Measurements from ENCODE around the gene NAALADL2. TPM values are rescaled to one million over a fixed set of nuclear protein-coding genes. Genes with fewer than 3 reads are reported as not detected.

The NAALADL2 gene
- polyA plus RNA-seq, 1 experiment: 6.3 TPM

GRCh38 chr3:175476489-175476888, 617.4 kb downstream of the NAALADL2 start:
- DNase-seq (ENCODE audit: low read depth, low spot score): no peak
- POLR2A ChIA-PET: no interaction called here
- Histone ChIP-seq H3K27ac (ENCODE audit: low read depth, low read length) (no peak overlapping the region), H3K9me3 (ENCODE audit: control insufficient read depth, insufficient read depth, low read length) (no peaks in the 10 kb centered on the region), H3K4me3 (ENCODE audit: low read depth, low read length) (no peak overlapping the region), H3K27me3 (ENCODE audit: control insufficient read depth, insufficient read depth, low read length) (no peaks in the 10 kb centered on the region)
- CTCF ChIA-PET: interaction anchor here (0.5 kb wide), 1 partner anchor 28 kb away, joined by 3 read pairs; no protein-coding TSS in a partner anchor
- TF ChIP-seq CTCF (IDR thresholded peaks at IDR 0.05; ENCODE audit: low read depth, low read length): no peak

- POLR2A ChIA-PET: no interaction called here
- Histone ChIP-seq H3K9me3 (ENCODE audit: control insufficient read depth, insufficient read depth, low read length) (no peaks in the 10 kb centered on the region), H3K27ac (ENCODE audit: low read depth, low read length) (no peak overlapping the region), H3K27me3 (ENCODE audit: control insufficient read depth, insufficient read depth, low read length) (no peaks in the 10 kb centered on the region), H3K4me3 (ENCODE audit: low read depth, low read length) (no peak overlapping the region)
- CTCF ChIA-PET: no interaction called here
- TF ChIP-seq CTCF (IDR thresholded peaks at IDR 0.05; ENCODE audit: low read depth, low read length): no peak
- no peak for DNase-seq (ENCODE audit: low read depth, low spot score)
Measured at GRCh38 chr3:175477651-175478224, 618.6 kb downstream of the NAALADL2 start.

- ChIA-PET CTCF (no interaction called here), POLR2A (no interaction called here)
- Histone ChIP-seq H3K27ac (ENCODE audit: low read depth, low read length) (no peak overlapping the region), H3K27me3 (ENCODE audit: control insufficient read depth, insufficient read depth, low read length) (no peaks in the 10 kb centered on the region), H3K9me3 (ENCODE audit: control insufficient read depth, insufficient read depth, low read length) (no peaks in the 10 kb centered on the region), H3K4me3 (ENCODE audit: low read depth, low read length) (no peak overlapping the region)
- no peak for TF ChIP-seq CTCF (IDR thresholded peaks at IDR 0.05; ENCODE audit: low read depth, low read length)
- DNase-seq (ENCODE audit: low read depth, low spot score): no peak
Measured at GRCh38 chr3:175478301-175478700, 619.2 kb downstream of the NAALADL2 start.

GRCh38 chr3:175479175-175479574, 620.0 kb downstream of the NAALADL2 start:
- Histone ChIP-seq H3K27ac (ENCODE audit: low read depth, low read length) (no peak overlapping the region), H3K4me3 (ENCODE audit: low read depth, low read length) (no peak overlapping the region), H3K27me3 (ENCODE audit: control insufficient read depth, insufficient read depth, low read length) (no peaks in the 10 kb centered on the region), H3K9me3 (ENCODE audit: control insufficient read depth, insufficient read depth, low read length) (no peaks in the 10 kb centered on the region)
- no peak for DNase-seq (ENCODE audit: low read depth, low spot score)
- POLR2A ChIA-PET: no interaction called here
- CTCF ChIA-PET: no interaction called here
- no peak for TF ChIP-seq CTCF (IDR thresholded peaks at IDR 0.05; ENCODE audit: low read depth, low read length)

- Histone ChIP-seq H3K27me3 (ENCODE audit: control insufficient read depth, insufficient read depth, low read length) (no peaks in the 10 kb centered on the region), H3K9me3 (ENCODE audit: control insufficient read depth, insufficient read depth, low read length) (no peaks in the 10 kb centered on the region), H3K27ac (ENCODE audit: low read depth, low read length) (no peak overlapping the region), H3K4me3 (ENCODE audit: low read depth, low read length) (no peak overlapping the region)
- ChIA-PET POLR2A (no interaction called here), CTCF (no interaction called here)
- no peak for TF ChIP-seq CTCF (IDR thresholded peaks at IDR 0.05; ENCODE audit: low read depth, low read length)
- DNase-seq (ENCODE audit: low read depth, low spot score): no peak
Measured at GRCh38 chr3:175479800-175480199, 620.7 kb downstream of the NAALADL2 start.
